H4 (cell line): ENCODE data around the gene CCL11. TPM values are rescaled to one million over a fixed set of nuclear protein-coding genes. Genes with fewer than 3 reads are reported as not detected.
A peak's percentile ranks its signal among the peaks of the same experiment; 100 is the strongest.

Experiments used
- DNase-seq: peaks from one replicate; pipeline ENCODE4 v3.0.0-alpha.2; 2015; ENCODE audit warnings: low spot score
- total RNA-seq: library from RNA; depleted of rRNA; stranded (reverse); fragments of >200 nt; shearing (Covaris generic); gene quantifications from 2 replicates; pipeline ENCODE4 v1.2.3, GENCODE V29; 2014

The CCL11 gene
- total RNA-seq, 1 experiment from 2014 or later = not detected

DNA sequence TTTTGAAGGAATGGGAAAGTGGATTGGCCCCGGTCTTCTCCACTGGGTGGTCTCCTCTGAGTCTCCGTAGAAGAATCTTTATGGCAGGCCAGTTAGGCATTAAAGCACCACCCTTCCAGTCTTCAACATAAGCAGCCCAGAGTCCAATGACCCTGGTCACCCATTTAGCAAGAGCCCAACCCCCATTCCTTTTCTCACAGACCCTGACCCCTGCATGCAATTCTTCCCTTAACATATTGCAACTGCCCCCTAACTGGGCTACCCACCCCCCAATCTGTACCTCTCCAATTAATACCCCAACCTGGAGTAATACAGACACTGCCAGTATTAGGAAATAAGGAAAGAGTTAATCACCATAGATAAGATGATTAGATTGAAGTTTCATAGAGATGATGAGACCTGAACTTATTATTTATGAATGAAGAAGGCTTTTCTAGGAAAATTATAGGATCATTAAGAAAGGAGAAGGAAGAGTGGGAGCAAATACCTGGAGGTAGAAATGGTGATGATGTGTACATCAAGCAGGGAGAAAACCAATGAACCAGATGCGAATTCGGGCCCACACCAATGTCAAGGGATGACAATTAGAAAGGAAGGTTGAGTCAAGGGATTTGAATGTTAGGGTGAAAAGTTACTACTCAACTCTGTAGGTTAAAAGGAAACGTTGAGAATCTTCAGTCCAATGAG is 28.1 kb upstream of the CCL11 start:
- DNase-seq = no peak

GRCh38 chr17:34257986-34258326 is 27.6 kb upstream of the CCL11 start:
- no peak for DNase-seq

DNA sequence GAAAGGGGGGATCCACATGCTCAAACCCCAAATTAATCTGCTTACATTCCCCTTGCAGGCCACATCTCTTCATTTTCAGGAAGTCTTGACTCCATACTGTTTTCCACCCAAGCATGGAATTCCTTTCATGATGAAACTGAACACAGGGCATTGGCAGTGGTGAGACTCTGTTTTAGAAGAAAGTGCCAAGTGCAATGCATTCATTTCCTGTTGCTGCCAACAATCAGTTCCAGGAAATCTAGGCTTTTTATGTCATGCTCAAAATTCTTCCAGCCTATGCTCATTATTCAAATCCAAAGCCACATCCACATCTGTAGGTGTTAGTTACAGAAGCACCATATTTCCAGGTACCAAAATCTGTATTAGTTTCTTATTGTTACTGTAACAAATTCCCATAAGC is 26.4 kb upstream of the CCL11 start:
- DNase-seq = no peak

DNA sequence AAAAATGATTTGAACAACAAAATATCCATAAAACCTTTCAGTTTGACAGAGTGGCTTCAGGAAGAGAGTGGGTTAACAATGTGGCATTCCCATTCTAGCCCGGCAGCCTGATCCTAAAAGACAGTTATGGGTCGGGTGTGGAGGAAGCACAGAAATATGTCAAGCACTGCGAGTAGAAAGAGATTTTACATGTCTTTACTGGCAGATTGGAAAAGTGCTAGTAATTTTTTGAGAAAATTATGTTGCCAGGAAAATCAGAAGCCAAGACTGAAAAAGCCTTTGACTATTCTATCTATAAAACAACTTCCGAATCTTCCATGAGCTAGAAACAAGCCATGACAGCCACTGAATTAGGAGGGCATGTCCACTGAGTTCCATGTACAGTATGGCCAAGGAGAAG is 24.7 kb upstream of the CCL11 start:
- DNase-seq = no peak

GRCh38 chr17:34261568-34262337 is 23.8 kb upstream of the CCL11 start:
- no peak for DNase-seq

- DNase-seq = no peak
Observed at GRCh38 chr17:34265711-34266110, 19.8 kb upstream of the CCL11 start.

DNA sequence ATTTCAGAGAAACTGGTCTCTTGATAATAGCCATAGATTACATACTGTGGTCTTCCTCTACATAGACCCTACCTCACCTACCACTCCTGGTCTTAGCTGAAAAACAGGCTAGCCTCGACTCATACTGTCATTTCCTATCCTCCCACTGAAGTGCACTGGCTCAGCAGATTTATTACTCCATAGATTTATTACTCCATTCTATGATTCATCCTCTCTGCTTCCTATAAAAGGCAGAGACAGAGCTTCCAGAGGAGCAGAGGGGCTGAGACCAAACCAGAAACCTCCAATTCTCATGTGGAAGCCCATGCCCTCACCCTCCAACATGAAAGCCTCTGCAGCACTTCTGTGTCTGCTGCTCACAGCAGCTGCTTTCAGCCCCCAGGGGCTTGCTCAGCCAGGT is 15.6 kb upstream of the CCL11 start, which contains the start of gene CCL7:
TSS of gene CCL7 (plus strand) at position 253 of the 400 bp plus-strand sequence. CDS start at position 323, 70 bp downstream.
- no peak for DNase-seq

DNA sequence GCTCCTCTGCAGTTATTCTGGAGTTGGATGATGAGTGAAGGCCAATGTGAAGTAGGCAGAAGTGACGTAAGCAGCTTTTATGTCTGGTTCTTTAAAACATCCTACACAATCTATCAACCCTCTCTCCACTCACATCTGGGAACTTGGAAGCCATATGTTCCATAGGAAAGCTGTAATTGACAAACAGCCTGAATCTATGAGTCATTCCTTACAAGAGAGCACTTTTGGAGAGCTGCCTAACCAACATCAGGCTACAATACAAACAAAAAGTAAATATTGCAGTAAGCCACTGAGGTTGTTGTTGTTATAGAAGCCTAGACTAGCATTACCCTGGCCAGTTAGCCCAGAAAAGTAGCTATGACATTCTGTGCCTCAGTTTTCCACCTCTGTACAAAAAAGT is 9.7 kb upstream of the CCL11 start:
- peak; percentile 92 for DNase-seq

GRCh38 chr17:34276826-34277225 is 8.7 kb upstream of the CCL11 start:
- DNase-seq = no peak

DNA sequence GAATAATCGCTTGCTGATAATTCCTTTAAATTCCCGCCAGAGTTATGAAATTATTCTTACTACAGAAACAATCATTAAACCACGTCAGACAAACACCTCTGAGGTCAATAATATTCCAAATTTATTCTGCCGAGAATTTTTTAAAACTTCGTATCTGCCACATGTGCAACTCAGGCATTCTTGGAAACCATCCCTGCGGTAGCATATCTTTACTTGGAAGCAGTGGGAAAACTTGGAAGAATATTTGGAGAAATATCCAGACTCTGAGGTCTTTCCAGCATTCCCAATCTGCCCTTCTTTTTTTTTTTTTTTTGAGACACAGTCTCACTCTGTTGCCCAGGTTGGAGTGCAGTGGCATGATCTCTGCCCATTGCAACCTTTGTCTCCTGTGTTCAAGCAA is 2.0 kb upstream of the CCL11 start:
- no peak for DNase-seq

DNA sequence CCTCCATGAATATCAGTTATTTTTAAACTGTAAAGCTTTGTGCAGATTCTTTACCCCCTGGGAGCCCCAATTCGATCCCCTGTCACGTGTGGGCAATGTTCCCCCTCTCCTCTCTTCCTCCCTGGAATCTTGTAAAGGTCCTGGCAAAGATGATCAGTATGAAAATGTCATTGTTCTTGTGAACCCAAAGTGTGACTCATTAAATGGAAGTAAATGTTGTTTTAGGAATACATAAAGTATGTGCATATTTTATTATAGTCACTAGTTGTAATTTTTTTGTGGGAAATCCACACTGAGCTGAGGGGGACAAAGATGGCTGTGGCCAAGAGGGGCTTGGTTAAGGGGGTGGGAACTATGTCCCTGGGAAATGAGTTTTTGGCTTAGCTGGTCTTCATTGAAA is 2.3 kb downstream of the CCL11 start:
- DNase-seq = no peak

- DNase-seq = no peak
Observed at GRCh38 chr17:34290586-34290985, 5.0 kb downstream of the CCL11 start.

GRCh38 chr17:34291721-34292348 is 6.3 kb downstream of the CCL11 start:
- DNase-seq = no peak

GRCh38 chr17:34299027-34299426 is 13.5 kb downstream of the CCL11 start:
- no peak for DNase-seq

DNA sequence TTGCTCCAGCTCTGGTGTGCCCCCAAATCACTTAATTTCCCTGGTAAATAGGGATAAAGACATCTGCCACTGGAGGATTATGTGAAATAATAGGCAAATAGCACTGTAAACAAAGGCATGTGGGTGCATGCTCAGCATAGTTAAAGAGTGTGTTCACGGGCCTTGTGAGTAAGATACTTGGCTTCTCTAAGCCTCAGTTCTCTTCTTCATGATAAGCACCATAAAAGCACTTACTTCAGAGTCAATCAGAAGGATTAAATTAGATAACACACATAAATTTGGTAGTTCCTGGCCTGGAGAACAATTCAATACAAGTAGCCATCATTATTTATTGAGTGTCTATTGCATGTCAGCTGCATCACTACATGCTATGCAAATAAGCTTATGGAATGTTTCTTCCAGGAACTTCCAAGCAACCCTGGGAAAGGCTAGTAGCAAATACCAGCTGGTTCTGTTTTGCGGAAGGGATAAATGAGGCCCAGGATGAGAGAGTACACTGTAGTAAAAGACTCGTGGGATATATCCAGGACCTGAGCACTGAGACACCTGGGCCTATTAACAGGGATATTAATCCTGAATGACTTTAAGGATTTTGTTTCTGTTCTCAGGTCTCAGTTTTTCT is 14.5 kb downstream of the CCL11 start:
- no peak for DNase-seq

GRCh38 chr17:34300652-34301370 is 15.3 kb downstream of the CCL11 start:
- peak; percentile 34 for DNase-seq

- no peak for DNase-seq
Observed at GRCh38 chr17:34301986-34302385, 16.4 kb downstream of the CCL11 start.

- DNase-seq = no peak
Observed at GRCh38 chr17:34302636-34303035, 17.1 kb downstream of the CCL11 start.

DNA sequence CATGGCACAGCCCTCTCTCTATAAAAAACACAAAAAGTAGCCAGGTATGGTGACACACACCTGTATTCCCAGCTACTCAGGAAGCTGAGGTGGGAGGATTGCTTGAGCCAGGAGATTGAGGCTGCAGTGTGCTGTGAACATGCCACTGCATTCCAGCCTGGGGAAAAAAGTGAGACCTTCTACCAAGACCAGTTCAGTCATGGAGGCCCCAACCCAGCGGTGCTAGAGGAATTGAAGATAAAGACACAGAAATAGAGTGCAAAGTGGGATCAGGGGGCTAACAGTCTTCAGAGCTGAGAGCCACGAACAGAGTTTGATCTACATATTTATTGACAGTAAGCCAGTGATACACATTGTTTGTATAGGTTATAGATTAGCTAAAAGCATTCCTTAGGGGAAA is 18.1 kb downstream of the CCL11 start:
- no peak for DNase-seq

DNA sequence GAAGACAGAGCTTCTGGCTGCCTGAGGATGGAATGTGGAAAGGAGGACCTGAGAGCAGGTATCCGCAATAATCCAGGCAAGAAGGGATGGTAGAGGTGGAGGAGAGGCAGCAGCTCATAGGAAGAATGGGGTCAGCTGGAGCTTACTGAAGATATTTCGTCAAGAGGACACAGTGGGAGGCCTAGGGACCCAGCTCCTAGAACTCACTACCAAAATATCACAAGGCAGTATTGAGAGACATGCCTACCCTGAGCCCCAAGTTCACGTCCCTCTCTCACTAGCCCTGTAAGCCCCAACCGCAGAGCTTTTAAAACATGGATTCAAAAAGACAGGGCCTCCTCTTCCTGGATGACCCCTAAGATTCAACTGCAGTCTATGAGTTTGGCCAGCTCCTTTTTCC is 19.5 kb downstream of the CCL11 start:
- no peak for DNase-seq

DNA sequence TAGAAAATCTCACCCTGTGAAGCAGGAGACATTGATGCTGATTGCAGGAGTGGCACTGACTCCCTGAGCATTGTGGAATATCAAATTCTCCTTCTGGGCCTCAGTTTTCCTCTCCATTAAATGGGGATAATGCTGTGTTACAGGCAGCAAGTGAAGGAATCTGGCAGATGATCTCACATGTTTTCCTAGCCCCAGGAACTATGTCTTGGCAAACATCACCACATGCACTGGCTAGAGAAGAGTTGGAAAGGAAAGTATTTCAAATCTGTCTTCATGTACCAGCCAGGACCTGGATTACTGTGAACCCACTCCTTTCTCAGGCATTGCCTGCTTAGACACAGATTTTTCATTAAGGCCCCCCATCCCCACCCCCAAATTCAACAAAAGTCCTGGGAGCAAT is 20.1 kb downstream of the CCL11 start:
- DNase-seq = no peak

DNA sequence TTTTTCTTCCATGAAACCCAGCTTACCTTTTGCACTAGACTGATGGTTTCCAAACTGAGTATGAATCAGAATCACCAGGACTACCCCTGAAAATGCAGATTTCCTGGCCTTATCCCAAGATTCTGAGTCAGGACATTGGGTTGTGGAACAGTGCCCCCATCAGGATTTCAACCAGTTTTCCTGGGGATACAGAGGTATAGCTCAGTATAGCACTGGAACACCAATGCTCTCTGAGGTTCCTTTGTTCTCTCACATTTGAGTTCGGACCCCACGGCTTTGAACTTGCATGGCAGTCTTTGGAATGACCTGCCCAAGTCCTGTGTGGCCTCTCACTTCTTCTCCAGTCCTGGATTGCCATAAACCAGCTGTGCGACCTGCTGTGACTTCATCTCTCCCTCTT is 20.9 kb downstream of the CCL11 start:
- peak; percentile 49 for DNase-seq
